ENCODE data around the gene NDUFB3. TPM values are rescaled to one million over a fixed set of nuclear protein-coding genes. Genes with fewer than 3 reads are reported as not detected.

Gene NDUFB3
- total and polyA plus RNA-seq, 2 experiments from 2014 or later = 34.3 to 230 TPM

DNA sequence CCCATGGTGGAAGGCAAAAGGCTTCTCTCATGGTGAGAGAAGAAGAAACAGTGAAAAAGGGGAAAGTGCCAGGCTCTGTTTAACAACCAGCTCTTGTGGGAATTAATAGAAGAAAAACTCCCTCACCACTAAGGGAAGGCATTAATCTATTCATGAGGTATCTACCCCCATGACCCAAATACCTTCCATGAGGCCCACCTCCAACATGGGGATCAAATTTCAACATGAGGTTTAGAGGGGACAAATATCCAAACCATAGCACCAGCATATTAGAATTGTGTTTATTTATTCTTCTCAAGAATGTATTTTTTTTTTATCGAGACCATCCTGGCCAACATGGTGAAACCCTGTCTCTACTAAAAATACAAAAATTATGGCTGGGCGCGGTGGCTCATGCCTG, 39.3 kb downstream of the NDUFB3 start (continued):
- TF ChIP-seq, protein P1, sequence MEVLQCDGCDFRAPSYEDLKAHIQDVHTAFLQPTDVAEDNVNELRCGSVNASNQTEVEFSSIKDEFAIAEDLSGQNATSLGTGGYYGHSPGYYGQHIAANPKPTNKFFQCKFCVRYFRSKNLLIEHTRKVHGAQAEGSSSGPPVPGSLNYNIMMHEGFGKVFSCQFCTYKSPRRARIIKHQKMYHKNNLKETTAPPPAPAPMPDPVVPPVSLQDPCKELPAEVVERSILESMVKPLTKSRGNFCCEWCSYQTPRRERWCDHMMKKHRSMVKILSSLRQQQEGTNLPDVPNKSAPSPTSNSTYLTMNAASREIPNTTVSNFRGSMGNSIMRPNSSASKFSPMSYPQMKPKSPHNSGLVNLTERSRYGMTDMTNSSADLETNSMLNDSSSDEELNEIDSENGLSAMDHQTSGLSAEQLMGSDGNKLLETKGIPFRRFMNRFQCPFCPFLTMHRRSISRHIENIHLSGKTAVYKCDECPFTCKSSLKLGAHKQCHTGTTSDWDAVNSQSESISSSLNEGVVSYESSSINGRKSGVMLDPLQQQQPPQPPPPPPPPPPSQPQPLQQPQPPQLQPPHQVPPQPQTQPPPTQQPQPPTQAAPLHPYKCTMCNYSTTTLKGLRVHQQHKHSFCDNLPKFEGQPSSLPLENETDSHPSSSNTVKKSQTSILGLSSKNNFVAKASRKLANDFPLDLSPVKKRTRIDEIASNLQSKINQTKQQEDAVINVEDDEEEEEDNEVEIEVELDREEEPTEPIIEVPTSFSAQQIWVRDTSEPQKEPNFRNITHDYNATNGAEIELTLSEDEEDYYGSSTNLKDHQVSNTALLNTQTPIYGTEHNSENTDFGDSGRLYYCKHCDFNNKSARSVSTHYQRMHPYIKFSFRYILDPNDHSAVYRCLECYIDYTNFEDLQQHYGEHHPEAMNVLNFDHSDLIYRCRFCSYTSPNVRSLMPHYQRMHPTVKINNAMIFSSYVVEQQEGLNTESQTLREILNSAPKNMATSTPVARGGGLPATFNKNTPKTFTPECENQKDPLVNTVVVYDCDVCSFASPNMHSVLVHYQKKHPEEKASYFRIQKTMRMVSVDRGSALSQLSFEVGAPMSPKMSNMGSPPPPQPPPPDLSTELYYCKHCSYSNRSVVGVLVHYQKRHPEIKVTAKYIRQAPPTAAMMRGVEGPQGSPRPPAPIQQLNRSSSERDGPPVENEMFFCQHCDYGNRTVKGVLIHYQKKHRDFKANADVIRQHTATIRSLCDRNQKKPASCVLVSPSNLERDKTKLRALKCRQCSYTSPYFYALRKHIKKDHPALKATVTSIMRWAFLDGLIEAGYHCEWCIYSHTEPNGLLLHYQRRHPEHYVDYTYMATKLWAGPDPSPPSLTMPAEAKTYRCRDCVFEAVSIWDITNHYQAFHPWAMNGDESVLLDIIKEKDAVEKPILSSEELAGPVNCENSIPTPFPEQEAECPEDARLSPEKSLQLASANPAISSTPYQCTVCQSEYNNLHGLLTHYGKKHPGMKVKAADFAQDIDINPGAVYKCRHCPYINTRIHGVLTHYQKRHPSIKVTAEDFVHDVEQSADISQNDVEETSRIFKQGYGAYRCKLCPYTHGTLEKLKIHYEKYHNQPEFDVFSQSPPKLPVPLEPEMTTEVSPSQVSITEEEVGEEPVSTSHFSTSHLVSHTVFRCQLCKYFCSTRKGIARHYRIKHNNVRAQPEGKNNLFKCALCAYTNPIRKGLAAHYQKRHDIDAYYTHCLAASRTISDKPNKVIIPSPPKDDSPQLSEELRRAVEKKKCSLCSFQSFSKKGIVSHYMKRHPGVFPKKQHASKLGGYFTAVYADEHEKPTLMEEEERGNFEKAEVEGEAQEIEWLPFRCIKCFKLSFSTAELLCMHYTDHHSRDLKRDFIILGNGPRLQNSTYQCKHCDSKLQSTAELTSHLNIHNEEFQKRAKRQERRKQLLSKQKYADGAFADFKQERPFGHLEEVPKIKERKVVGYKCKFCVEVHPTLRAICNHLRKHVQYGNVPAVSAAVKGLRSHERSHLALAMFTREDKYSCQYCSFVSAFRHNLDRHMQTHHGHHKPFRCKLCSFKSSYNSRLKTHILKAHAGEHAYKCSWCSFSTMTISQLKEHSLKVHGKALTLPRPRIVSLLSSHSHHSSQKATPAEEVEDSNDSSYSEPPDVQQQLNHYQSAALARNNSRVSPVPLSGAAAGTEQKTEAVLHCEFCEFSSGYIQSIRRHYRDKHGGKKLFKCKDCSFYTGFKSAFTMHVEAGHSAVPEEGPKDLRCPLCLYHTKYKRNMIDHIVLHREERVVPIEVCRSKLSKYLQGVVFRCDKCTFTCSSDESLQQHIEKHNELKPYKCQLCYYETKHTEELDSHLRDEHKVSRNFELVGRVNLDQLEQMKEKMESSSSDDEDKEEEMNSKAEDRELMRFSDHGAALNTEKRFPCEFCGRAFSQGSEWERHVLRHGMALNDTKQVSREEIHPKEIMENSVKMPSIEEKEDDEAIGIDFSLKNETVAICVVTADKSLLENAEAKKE (CRISPR knock-in tag; IDR thresholded peaks at IDR 0.05) = no peak
- TF ChIP-seq ZNF331 (CRISPR knock-in tag; IDR thresholded peaks at IDR 0.05; ENCODE audit: low read depth) (no peak), POLR2AphosphoS5 (IDR thresholded peaks at IDR 0.05; ENCODE audit: low read depth) (no peak), JUNB (IDR thresholded peaks at IDR 0.05; ENCODE audit: unreplicated experiment) (no peak), NANOG (IDR thresholded peaks at IDR 0.05; ENCODE audit: borderline replicate concordance) (no peak), EZH2phosphoT487 (IDR thresholded peaks at IDR 0.05; ENCODE audit: unreplicated experiment) (no peak)
- TF ChIP-seq, protein P2, sequence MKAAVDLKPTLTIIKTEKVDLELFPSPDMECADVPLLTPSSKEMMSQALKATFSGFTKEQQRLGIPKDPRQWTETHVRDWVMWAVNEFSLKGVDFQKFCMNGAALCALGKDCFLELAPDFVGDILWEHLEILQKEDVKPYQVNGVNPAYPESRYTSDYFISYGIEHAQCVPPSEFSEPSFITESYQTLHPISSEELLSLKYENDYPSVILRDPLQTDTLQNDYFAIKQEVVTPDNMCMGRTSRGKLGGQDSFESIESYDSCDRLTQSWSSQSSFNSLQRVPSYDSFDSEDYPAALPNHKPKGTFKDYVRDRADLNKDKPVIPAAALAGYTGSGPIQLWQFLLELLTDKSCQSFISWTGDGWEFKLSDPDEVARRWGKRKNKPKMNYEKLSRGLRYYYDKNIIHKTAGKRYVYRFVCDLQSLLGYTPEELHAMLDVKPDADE (IDR thresholded peaks at IDR 0.05) = no peak

DNA sequence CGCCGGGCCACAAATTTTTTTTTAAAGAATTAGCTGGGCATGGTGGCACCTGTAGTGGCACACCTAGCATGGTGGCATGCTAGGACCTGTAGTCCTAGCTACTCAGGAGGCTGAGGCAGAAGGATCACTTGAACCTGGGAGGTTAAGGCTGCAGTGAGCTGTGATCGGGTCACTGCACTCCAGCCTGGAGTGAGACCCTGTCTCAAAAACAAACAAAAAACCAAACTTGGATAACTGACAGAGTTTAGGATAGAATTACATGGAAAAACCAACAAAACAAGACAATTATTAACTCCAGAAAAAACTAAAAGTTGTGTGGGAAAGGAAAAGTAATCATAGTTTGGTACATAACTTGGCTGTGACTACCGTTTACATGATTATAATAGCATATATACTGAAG, 42.5 kb downstream of the NDUFB3 start:
- H3K4me3 Mint-ChIP-seq = peak overlapping the region; percentile 54; the same call in 1 of the 3 replicates
- peaks cover 7% of the 10 kb centered on the region; the same call in 1 of the 3 replicates for H3K36me3 Mint-ChIP-seq (ENCODE audit: low read depth)
- DNase-seq (ENCODE audit: low spot score) = no peak
- Histone ChIP-seq H3K36me3 (ENCODE audit: insufficient read depth) (no peaks in the 10 kb centered on the region), H3K4me1 (ENCODE audit: insufficient read depth) (peaks cover 10% of the 10 kb centered on the region; the same call in 1 of the 2 replicates), H3K4me2 (no peak overlapping the region), H3K4me3 (no peak overlapping the region), H3K79me2 (replicated peaks; ENCODE audit: insufficient read depth) (no peaks in the 10 kb centered on the region), H3K27ac (ENCODE audit: low read depth) (no peak overlapping the region), H4K20me1 (replicated peaks; ENCODE audit: insufficient read depth) (no peaks in the 10 kb centered on the region), H3K9me2 (ENCODE audit: insufficient read depth) (no peaks in the 10 kb centered on the region), H3F3A (replicated peaks; ENCODE audit: low read depth) (peaks cover 7% of the 10 kb centered on the region; the same call in 1 of the 2 replicates), H3K27me3 (ENCODE audit: insufficient read depth) (no peaks in the 10 kb centered on the region), H2AFZ (no peak overlapping the region)
- peaks cover 18% of the 10 kb centered on the region for H3K27me3 Mint-ChIP-seq (ENCODE audit: insufficient read depth, low read depth, poor library complexity)
- peaks cover 29% of the 10 kb centered on the region for H3K4me1 Mint-ChIP-seq
- ATAC-seq = no peak
- H3K27ac Mint-ChIP-seq = no peak overlapping the region
- H3K9me3 Mint-ChIP-seq = peaks cover 13% of the 10 kb centered on the region
- TF ChIP-seq ZNF114 (CRISPR knock-in tag; IDR thresholded peaks at IDR 0.05) = no peak
- no peak for TF ChIP-seq EZH2 (IDR thresholded peaks at IDR 0.05; ENCODE audit: low read depth, unreplicated experiment)
- TF ChIP-seq JUNB (IDR thresholded peaks at IDR 0.05; ENCODE audit: unreplicated experiment) = no peak
- no peak for TF ChIP-seq EZH2phosphoT487 (IDR thresholded peaks at IDR 0.05; ENCODE audit: unreplicated experiment)
- TF ChIP-seq ZNF331 (CRISPR knock-in tag; IDR thresholded peaks at IDR 0.05; ENCODE audit: low read depth) = no peak
- TF ChIP-seq, protein P3, sequence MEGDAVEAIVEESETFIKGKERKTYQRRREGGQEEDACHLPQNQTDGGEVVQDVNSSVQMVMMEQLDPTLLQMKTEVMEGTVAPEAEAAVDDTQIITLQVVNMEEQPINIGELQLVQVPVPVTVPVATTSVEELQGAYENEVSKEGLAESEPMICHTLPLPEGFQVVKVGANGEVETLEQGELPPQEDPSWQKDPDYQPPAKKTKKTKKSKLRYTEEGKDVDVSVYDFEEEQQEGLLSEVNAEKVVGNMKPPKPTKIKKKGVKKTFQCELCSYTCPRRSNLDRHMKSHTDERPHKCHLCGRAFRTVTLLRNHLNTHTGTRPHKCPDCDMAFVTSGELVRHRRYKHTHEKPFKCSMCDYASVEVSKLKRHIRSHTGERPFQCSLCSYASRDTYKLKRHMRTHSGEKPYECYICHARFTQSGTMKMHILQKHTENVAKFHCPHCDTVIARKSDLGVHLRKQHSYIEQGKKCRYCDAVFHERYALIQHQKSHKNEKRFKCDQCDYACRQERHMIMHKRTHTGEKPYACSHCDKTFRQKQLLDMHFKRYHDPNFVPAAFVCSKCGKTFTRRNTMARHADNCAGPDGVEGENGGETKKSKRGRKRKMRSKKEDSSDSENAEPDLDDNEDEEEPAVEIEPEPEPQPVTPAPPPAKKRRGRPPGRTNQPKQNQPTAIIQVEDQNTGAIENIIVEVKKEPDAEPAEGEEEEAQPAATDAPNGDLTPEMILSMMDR (conservative IDR thresholded peaks at IDR 0.05; ENCODE audit: low read depth in 2 of 2) = no peak

Data from GM23338 (cell line).